Stimulated activated naive CD8-positive, alpha-beta T cell treated with anti-CD3 and anti-CD28 coated beads, Interleukin-15, Interleukin-2, amounts not matched to agents 100 U/mL and 50 U/mL, for 24 hours (primary cell): ENCODE results near the gene HOXA7.

Experiments
- ATAC-seq: fragments of 150-1000 bp; cut with Tn5 transposase; one replicate; pipeline ENCODE4 v1.10.0; 2021
- DNase-seq: peaks from one replicate; pipeline ENCODE4 v3.0.0; 2021

HOXA7 gene

GRCh38 chr7:27133409-27134231 lies 22.9 kb downstream of the HOXA7 start:
- ATAC-seq: no peak
- DNase-seq: no peak

GRCh38 chr7:27132978-27133377 lies 23.5 kb downstream of the HOXA7 start:
- ATAC-seq (no peak), DNase-seq (no peak)

- no peak for ATAC-seq
- DNase-seq: no peak
Observed at GRCh38 chr7:27132214-27132613, 24.3 kb downstream of the HOXA7 start.

- DNase-seq (no peak), ATAC-seq (no peak)
Observed at GRCh38 chr7:27131390-27131819, 25.1 kb downstream of the HOXA7 start.

GRCh38 chr7:27130540-27131389 lies 25.7 kb downstream of the HOXA7 start, which contains the start of gene HOXA4:
TSS of gene HOXA4 (minus strand) at chr7:27130757. CDS start at chr7:27130733, 24 bp downstream.
- ATAC-seq (peak; percentile 87), DNase-seq (peak; percentile 81)

- no peak for ATAC-seq
- DNase-seq: no peak
Observed at GRCh38 chr7:27129729-27130539, 26.5 kb downstream of the HOXA7 start.

- ATAC-seq: no peak
- DNase-seq: no peak
Observed at GRCh38 chr7:27128776-27129728, 27.4 kb downstream of the HOXA7 start.

- DNase-seq (no peak), ATAC-seq (no peak)
Observed at GRCh38 chr7:27128034-27128433, 28.4 kb downstream of the HOXA7 start.

- no peak for DNase-seq
- ATAC-seq: no peak
Observed at GRCh38 chr7:27126596-27127327, 29.7 kb downstream of the HOXA7 start.

- no peak for ATAC-seq
Observed at GRCh38 chr7:27125986-27126394, 30.5 kb downstream of the HOXA7 start.

GRCh38 chr7:27124902-27125689 lies 31.4 kb downstream of the HOXA7 start:
- ATAC-seq (no peak), DNase-seq (no peak)

More at GRCh38 chr7:27125986-27126394, 30.5 kb downstream of the HOXA7 start:
- DNase-seq: no peak

GRCh38 chr7:27124096-27124901 lies 32.2 kb downstream of the HOXA7 start:
- DNase-seq (no peak), ATAC-seq (no peak)

- DNase-seq: no peak
- ATAC-seq: no peak
Observed at GRCh38 chr7:27123477-27124053, 32.9 kb downstream of the HOXA7 start.

- DNase-seq (no peak), ATAC-seq (no peak)
Observed at GRCh38 chr7:27123007-27123476, 33.4 kb downstream of the HOXA7 start.

- no peak for ATAC-seq
- DNase-seq: no peak
Observed at GRCh38 chr7:27122077-27122910, 34.2 kb downstream of the HOXA7 start.

- no peak for ATAC-seq
- DNase-seq: no peak
Observed at GRCh38 chr7:27121684-27122076, 34.8 kb downstream of the HOXA7 start.

- no peak for DNase-seq
- no peak for ATAC-seq
Observed at GRCh38 chr7:27119412-27119911, 37.0 kb downstream of the HOXA7 start.
